Heart left ventricle (tissue), 16 donors: ENCODE data around the gene DGKE. TPM values are rescaled to one million over a fixed set of nuclear protein-coding genes. Genes with fewer than 3 reads are reported as not detected.

Experiments
- ATAC-seq, 4 donors: fragments of 200-7000 bp; cut with Tn5 transposase; one replicate each; pipeline ENCODE4 v1.9.1; 2020 to 2022; ENCODE audit warnings: moderate library complexity in 4 of 4, mild to moderate bottlenecking in 3 of 4, moderate number of reproducible peaks in 1 of 4
- DNase-seq, 5 donors: peaks; one replicate each; pipeline ENCODE4 v3.0.0-alpha.2; 2020
- H3K27ac ChIP-seq, 12 donors: fragments of 200-600 bp; sonication (generic) in 4 of 12; one replicate each; pipeline versions ENCODE4 v1.5.0 to v1.8.0; 2016 to 2022; ENCODE audit warnings: mild to moderate bottlenecking in 2 of 12
- H3K27me3 ChIP-seq, 9 donors: fragments of 200-600 bp; sonication (generic) in 2 of 9; one replicate each; pipeline versions ENCODE4 v1.5.1 to v1.8.0; 2016 to 2022; ENCODE audit warnings: mild to moderate bottlenecking in 3 of 9
- H3K36me3 ChIP-seq, 9 donors: fragments of 200-600 bp; sonication (generic) in 2 of 9; one replicate each; pipeline versions ENCODE4 v1.5.0 to v1.8.0; 2018 to 2022; ENCODE audit warnings: mild to moderate bottlenecking in 2 of 9
- H3K4me1 ChIP-seq, 12 donors: fragments of 200-600 bp; sonication (generic) in 4 of 12; one replicate each; pipeline versions ENCODE4 v1.5.0 to v1.8.0; 2016 to 2022; ENCODE audit warnings: mild to moderate bottlenecking in 3 of 12
- H3K4me3 ChIP-seq, 12 donors: fragments of 200-600 bp; sonication (generic) in 4 of 12; one replicate each; pipeline versions ENCODE4 v1.5.0 to v1.8.0; 2017 to 2022; ENCODE audit warnings: mild to moderate bottlenecking in 9 of 12, moderate library complexity in 4 of 12
- H3K9me3 ChIP-seq, 12 donors: fragments of 200-600 bp; sonication (generic) in 4 of 12; one replicate each; pipeline versions ENCODE4 v1.5.0 to v1.8.0; 2016 to 2022; ENCODE audit warnings: mild to moderate bottlenecking in 1 of 12
- CTCF ChIP-seq, 12 donors: fragments of 200-600 bp; sonication (generic) in 4 of 12; IDR thresholded peaks; one replicate each; pipeline versions ENCODE4 v1.5.0 to v1.8.0; 2018 to 2022; ENCODE audit warnings: antibody characterized with exemption in 12 of 12, mild to moderate bottlenecking in 5 of 12
- POLR2A ChIP-seq, 2 donors: fragments of 450-650 bp; IDR thresholded peaks; one replicate each; pipeline ENCODE4 v1.6.1; 2017; ENCODE audit warnings: antibody characterized with exemption in 2 of 2, mild to moderate bottlenecking in 2 of 2, moderate library complexity in 2 of 2
- WGBS, 4 donors: extraction: QIAGEN DNeasy Blood & Tissue Kit in 2 of 4; methylation state at CpG; one replicate each; pipeline versions ENCODE4 v1.1.5 to v1.1.7; 2013 to 2018; 5-methylcytosine and 5-hydroxymethylcytosine counted together
- intact Hi-C, 10 donors: fragments of 100-400 bp; cut with DNase I; formaldehyde crosslinking; loops; one replicate each; pipeline versions ENCODE4 v1.11.1 to v1.14.2; 2022
- polyA plus RNA-seq, 2 donors: library from polyadenylated mRNA; stranded (reverse); fragments of 200-250 nt; gene quantifications; one replicate each; pipeline ENCODE4 v1.2.3, GENCODE V29; 2013
- total RNA-seq, 9 donors: library from RNA; depleted of rRNA in 2 of 9; stranded (reverse); fragments of >200 nt in 2 of 9; fragmentation: NEBNext Ultra II Directional in 3 of 9; extraction: Animal tissue kit (Norgen Biotek cat#: 25700) in 3 of 9; gene quantifications; one replicate each; pipeline versions ENCODE4 v1.1.0 to v1.2.4, GENCODE V29; 2016 to 2023
- donor health status: ischemic (EF 13 %, LVEDD 7.1; RV severe dilation, severe dysfunction).
- donor health status: healthy with polysubstance abuse.
- donor health status: DM: no; HTN: yes; CAD: no.
- donor health status: DM: no; HTN: no; CAD: no.
- donor health status: ischemic (EF 25% LVEDD 6.9; RV normal size, moderate dysfunction).
- donor health status: ischemic (EF 25% LVEDD 5.7; RV mildly dilated, moderate dysfunction).
- donor health status: healthy.
- donor health status: DM: yes; HTN: yes; CAD: no.
- donor health status: ischemic (EF 35%, LVEDD 5.7; RV mildly dilated, moderate dysfunction).
- donor health status: nonischemic (EF 11% LVEDD 7.7; RV severe dilation, severe dysfunction).
- donor health status: DM: yes; HTN: yes; CAD: no.
- donor health status: PGD.
- donor health status: ischemic (EF 29% LVEDD 5.4; RV normal size, mild dysfunction).
- donor health status: nonischemic (EF 23%, LVEDD 6.1; RV moderate dilation, normal function).

Gene DGKE
- total and polyA plus RNA-seq, 11 donors = 0.96 to 4.1 (median 2.8) TPM

GRCh38 chr17:56891751-56892150, 57.8 kb downstream of the DGKE start:
- H3K36me3 ChIP-seq = peaks cover 3 to 97% (median 66%) of the 10 kb centered on the region in 9 donors
- ATAC-seq = peak in 1 of 4 donors; percentile 33
- TF ChIP-seq POLR2A (IDR thresholded peaks at IDR 0.05) = no peak
- TF ChIP-seq CTCF (IDR thresholded peaks at IDR 0.05) = peak in 9 of 12 donors; percentile 16 to 50 (median 41)
- peaks cover 0 to 15% (median 3%) of the 10 kb centered on the region in 12 donors for H3K9me3 ChIP-seq
- 73 to 83% (median 77%) methylated on average over 16 of the region's 16 CpGs for WGBS, 4 donors
- no peaks in the 10 kb centered on the region for H3K27me3 ChIP-seq
- no peak overlapping the region for H3K4me3 ChIP-seq
- peak in 1 of 5 donors; percentile 36 for DNase-seq
- no peak overlapping the region for H3K27ac ChIP-seq
- intact Hi-C loops = loop anchor here in 3 of 10 donors (2.0 to 5.0 kb wide), 2 partner anchors 45 to 46 kb away; no protein-coding TSS in a partner anchor
- peaks cover 0 to 9% (median 0%) of the 10 kb centered on the region in 12 donors for H3K4me1 ChIP-seq

GRCh38 chr17:56892333-56892732, 58.4 kb downstream of the DGKE start:
- ATAC-seq (no peak), DNase-seq (no peak)
- Histone ChIP-seq H3K36me3 (peaks cover 3 to 98% (median 70%) of the 10 kb centered on the region in 9 donors), H3K27me3 (no peaks in the 10 kb centered on the region), H3K27ac (no peak overlapping the region), H3K4me1 (peaks cover 0 to 9% (median 0%) of the 10 kb centered on the region in 12 donors), H3K4me3 (no peak overlapping the region), H3K9me3 (peaks cover 0 to 14% (median 3%) of the 10 kb centered on the region in 12 donors)
- 95 to 100% (median 97%) methylated on average over 1 of the region's 1 CpG for WGBS, 4 donors
- intact Hi-C loops = loop anchor here in 2 of 10 donors (5.0 kb wide), 1 partner anchor 45 kb away; no protein-coding TSS in a partner anchor
- no peak for TF ChIP-seq CTCF (IDR thresholded peaks at IDR 0.05)

- peaks cover 3 to 99% (median 80%) of the 10 kb centered on the region in 9 donors for H3K36me3 ChIP-seq
- H3K27ac ChIP-seq = no peak overlapping the region
- peaks cover 0 to 9% (median 0%) of the 10 kb centered on the region in 12 donors for H3K4me1 ChIP-seq
- H3K27me3 ChIP-seq = no peaks in the 10 kb centered on the region
- DNase-seq = no peak
- no peak for TF ChIP-seq POLR2A (IDR thresholded peaks at IDR 0.05)
- no peak for TF ChIP-seq CTCF (IDR thresholded peaks at IDR 0.05)
- H3K4me3 ChIP-seq = no peak overlapping the region
- 66 to 72% (median 70%) methylated on average over 7 of the region's 7 CpGs for WGBS, 4 donors
- H3K9me3 ChIP-seq = peaks cover 0 to 6% (median 0%) of the 10 kb centered on the region in 12 donors
- ATAC-seq = peak in 1 of 4 donors; percentile 45
- intact Hi-C loops = loop anchor here in 2 of 10 donors (5.0 kb wide), 1 partner anchor 44 kb away; no protein-coding TSS in a partner anchor
Observed at GRCh38 chr17:56893503-56893902, 59.6 kb downstream of the DGKE start.

GRCh38 chr17:56894859-56895455, 61.0 kb downstream of the DGKE start:
- no peak for DNase-seq
- no peak overlapping the region for H3K4me3 ChIP-seq
- TF ChIP-seq POLR2A (IDR thresholded peaks at IDR 0.05) (no peak), CTCF (IDR thresholded peaks at IDR 0.05) (no peak)
- H3K27ac ChIP-seq = no peak overlapping the region
- H3K36me3 ChIP-seq = peaks cover 3 to 100% (median 93%) of the 10 kb centered on the region in 9 donors
- no peak for ATAC-seq
- intact Hi-C loops = loop anchor here in 2 of 10 donors (5.0 kb wide), 1 partner anchor 42 kb away; no protein-coding TSS in a partner anchor
- WGBS, 4 donors = 92 to 94% (median 93%) methylated on average over 20 of the region's 20 CpGs
- H3K27me3 ChIP-seq = no peaks in the 10 kb centered on the region
- peaks cover 0 to 9% (median 0%) of the 10 kb centered on the region in 12 donors for H3K4me1 ChIP-seq
- H3K9me3 ChIP-seq = no peaks in the 10 kb centered on the region
